ENCODE measurements around the gene RTN4RL1.

RTN4RL1 gene

DNA sequence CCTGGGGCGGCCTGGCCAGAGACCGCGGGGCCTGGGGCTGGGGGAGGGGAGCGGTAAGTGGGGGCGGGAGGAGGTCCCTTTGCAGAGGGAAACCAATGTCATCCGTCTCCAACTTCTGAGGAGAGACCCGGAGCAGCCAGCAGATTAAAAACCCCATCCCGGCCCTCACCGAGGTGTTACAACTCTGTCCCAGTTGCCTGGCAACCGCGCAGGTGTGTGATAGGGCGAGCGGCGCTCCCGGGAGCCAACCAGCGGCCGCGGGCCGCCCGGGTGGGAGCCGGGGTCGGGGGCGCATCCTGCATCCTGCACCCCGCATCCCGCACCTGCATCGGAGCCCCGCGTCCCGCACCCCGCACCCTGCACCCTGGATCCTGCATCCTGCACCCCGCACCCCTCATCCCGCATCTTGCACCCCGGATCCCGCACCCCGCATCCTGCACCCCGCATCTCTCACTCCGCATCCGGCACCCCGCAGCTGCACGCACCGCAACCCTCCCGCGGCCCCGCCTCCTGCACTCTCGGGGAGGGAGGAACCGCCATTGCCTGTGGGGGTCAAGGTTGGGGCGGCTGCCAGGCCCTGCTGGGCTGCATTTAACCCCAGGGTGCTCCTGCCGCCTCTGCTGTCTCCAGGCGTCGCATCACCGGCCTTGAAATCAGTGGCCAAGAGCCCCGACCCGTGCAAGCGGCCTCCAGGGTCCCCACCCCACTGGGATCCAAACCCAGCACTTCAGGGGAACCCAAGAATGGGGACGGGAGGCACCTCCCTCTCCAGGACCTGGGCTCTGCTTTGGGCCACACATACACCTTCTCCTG is 47.3 kb downstream of the RTN4RL1 start:
- no peak for DNase-seq (ENCODE audit: low spot score)

DNA sequence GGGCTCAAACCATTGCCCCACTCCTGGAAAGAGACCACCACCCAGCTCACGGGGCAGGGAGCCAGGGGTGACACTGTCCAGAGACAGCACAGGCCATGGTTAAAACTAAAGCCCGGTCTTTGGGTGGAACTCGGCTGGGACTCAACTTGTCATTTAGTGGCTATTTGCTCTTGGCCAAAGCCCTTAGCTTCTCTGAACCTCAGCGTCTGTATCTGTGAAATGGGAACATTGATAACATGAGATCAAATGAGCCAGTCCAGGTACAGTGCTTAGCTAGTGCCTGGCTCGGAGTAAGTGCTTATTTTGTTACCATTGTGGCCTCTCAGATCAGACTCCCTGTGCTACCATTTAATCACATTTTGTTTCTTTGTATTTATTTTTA is 48.5 kb downstream of the RTN4RL1 start:
- no peak for DNase-seq (ENCODE audit: low spot score)

DNA sequence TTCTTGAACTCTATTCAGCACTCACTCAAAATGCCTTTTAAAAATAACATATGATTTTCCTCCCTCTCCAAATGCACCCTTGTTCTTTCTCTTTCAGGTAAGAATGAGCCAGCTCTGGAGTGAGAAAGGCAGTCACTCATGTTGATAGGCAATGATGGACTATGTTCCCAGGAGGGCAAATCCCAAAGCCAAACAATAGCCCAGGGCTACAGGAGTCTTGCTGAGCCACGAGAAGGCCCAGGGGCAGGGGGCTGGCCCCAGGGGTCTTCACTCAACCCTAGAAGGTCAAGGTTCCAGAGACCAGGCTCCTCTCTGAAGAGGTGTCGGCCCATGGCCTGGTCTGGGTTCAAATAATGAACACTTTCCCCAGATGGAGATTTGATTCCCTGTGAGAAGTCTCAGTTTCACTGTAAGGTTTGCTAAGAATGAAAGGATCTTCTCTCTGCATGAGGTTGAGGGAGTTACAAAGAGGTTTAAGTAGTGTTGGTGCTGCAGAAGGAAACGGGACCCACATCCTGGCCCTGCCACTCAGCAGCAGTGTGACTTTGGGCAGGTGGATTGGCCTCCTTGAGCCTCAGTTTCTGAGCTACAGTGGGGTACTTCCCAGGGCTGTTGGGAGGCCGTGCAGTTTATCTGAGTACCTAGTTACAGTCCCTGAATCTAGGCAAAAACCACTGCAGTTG is 49.0 kb downstream of the RTN4RL1 start:
- DNase-seq (ENCODE audit: low spot score): no peak

DNA sequence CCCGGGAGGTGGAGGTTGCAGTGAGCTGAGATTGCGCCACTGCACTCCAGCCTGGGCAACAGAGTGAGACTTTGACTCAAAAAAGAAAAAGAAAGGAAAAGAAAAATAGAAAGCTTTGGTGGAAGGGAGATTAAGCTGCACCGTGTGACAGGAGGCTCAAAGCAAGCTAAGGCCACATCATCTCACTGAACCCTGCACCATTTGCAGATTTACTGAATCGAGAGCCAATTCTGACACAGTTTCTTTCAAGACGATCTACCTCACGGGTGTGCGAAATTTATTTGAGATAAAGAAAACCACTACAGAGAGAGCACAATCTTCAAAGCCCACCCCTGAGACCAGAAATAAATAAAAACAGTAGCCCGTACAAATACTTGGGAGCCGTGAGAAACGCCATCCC is 49.6 kb downstream of the RTN4RL1 start:
- no peak for DNase-seq (ENCODE audit: low spot score)

DNA sequence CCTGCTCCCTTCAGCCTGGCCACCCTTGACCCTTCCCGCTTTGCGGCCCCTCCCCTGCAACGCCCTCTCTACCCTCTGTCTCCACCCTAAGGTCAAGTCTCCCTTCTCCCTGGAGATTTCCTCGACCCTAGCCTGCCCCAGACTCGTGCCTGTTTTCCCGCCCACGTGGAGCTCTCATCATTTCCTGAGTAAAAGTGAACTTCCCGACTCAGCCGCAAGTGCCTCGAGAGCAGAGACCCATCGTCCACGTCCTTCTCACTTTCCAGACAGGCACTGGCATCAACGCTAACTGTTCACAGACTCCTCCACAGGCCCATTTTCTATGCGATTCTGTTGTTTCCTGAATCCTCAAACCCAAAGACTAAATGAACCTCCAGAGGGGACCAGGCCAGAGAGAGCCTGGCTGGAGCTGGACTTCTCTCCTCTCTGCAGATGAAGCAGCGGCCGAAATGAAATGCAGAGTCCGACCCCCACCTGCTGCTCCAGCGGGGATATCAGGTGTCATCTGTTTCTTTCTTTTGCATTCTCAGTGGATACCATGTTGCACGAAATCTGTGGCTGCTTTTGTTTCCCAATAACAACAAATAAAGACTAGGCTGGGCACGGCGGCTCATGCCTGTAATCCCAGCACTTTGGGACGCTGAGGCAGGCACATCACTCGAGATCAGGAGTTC is 52.5 kb downstream of the RTN4RL1 start:
- peak; percentile 63 for DNase-seq (ENCODE audit: low spot score)

DNA sequence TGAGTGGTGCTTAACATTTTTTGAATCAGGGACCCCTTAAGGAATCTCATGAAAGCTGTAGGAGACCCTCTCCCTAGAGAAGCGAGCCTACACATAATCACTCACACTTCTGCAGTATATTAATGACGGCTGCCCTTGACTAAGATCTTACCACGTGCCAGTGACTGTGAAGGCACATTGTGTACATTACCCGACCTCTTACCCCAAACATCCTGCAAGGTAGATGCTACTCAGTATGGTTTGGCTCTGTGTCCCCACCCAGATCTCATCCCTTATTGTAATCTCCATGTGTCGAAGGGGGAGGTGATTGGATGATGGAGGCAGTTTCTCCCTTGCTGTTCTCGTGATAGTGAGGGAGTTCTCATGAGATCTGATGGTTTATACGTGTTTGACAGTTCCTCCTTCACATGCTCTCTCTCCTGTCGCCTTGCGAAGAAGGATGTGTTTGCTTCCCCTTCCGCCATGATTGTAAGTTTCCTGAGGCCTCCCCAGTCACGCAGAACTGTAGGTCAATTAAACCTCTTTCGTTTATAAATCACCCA is 54.2 kb downstream of the RTN4RL1 start:
- no peak for DNase-seq (ENCODE audit: low spot score)

DNA sequence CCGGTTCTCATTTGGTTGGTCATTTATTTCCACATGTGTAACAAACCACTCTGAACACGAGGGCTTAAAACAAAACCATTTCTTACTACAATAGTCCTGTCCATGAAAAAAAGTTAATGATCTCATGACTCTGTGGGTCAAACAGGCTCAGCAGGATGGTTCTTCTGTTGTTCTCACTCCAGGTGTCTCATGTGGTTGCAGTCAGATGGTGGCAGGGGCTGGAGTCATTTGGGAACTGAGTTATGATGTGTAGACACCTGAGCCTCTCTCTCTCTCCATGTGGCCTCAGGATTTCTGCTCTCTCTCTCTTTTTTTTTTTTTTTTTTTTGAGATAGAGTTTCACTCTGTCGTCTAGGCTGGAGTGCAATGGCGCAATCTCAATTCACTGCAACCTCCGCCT is 55.4 kb downstream of the RTN4RL1 start:
- DNase-seq (ENCODE audit: low spot score): no peak

DNA sequence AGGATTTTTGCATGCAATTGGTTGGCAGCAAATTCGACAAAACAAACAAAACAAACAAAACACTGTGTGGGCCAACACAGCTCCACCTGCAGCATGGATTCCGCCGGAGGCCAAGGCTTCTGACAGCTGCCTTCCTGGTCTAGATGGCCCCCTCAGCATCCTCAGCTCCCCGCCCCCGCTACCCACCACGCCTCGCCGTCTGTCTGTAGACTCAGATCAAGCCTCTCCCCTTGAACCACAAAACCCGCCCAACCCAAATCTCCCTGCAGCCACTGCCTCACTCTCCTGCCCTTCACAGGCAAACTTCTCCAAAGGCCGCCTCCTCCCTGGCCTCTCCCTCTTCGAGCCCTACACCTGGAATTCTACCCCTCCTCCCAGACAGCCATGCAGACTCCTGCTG is 57.9 kb downstream of the RTN4RL1 start:
- no peak for DNase-seq (ENCODE audit: low spot score)

DNA sequence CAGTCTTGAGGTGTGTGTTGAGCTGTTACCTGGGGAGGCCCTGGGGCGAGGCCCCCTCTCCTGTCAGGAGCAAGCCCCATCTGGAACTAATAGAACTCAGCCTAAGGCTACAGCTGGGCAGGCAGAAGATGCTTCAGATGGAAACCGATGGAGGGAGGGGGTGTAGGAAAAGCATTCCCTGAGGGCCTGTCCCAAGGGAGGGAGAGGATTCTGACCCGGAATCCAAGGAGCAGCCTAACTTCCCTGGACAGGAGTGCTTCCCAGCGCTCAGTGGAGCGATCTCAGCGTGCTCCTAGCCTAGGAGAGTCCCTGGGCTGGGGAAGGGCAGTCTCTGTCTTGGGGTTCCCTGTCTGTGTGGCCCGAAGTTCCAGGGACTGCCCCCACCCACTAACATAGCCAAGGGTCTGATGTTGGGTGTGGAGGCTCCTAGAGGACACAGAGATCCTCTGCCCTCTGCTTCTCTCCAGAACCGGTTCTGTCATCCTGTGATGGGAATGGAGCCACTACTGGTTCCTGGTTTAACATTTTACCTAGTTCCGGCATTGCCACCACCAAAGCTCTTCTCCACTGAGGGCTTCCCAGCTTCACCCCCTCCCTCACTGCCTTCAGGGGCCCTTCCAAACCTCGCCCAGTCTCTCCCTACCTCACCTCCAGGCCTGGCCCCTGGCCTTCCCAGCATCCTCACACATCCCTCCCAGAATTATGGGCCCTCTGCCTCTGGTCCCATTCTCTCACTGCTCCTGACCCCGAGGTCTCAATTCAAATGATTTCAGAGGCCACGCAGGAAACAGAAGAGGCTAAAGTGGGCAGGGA is 58.7 kb downstream of the RTN4RL1 start:
- DNase-seq (ENCODE audit: low spot score): no peak

DNA sequence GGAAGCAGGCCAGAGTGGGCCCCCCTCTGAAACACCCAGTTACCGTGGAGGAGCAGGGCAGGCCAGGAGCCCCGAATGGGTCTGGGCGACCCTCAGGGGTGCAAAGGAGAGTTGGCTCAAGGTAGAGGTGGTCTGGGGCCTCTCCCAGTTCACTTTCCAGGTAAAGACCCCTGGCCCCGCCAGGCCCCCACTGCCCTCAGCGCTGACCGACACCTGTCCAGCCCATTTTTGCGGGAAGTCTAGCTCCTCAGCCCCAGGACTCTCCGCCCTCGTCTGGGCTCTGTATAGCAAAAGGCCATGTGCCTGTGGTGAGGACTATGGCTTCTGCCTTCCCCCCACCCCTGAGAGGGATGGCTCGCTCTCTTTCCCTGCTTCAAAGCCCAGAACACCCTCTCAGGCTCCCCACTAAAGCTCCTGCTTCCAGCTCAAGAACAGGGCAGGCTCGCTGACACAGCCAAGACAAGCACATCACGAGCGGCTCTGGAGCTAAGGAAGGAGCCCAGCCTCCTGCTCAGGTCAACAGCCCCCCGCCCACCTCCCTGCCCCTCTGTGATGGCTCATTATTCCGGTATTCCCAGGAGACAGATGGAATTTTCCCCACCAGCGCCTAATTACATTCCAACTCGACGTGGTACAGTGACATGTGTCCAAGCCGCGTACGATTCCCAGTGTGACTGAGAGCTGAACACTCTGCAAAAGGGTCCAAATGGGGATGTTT is 59.4 kb downstream of the RTN4RL1 start:
- DNase-seq (ENCODE audit: low spot score): peak; percentile 59

DNA sequence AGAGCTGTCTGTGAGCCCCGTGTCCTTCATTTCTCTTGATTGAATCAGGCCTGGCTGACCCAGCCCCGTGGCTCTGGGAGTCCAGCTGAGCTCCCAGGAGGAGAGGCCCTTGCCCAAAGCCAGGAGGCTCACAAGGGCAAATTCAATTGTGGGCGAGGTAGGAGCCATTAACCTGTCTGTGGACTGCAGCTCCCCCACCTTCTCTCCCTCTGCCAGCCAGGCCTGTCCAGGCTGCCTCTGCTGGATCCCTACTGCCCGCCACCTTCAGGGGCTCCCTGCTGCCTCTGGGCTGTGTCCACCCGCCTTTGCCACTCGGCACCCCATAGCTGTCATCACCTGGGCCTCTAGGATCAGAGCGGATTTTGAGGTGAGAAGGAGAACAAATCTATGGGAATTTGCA is 61.9 kb downstream of the RTN4RL1 start:
- no peak for DNase-seq (ENCODE audit: low spot score)

DNA sequence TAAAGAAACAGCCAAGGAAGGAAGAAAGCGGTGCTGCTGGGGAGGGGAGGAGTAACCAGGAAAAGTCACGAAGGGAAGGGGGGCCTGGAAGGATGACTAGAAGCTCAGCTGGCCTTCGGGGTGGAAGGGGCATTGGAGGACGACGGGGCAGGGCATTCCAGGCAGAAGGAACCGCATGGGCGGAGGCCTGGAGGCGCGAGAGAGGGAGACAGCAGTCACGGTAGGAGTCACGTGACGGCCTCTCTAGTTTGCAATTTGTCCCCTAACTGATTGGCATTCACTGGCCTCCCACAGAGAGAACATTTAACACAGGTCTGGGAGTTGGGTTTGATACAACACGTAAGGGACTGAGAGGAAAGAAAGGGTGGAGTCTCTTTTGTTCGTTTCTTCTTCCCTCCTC is 63.9 kb downstream of the RTN4RL1 start:
- DNase-seq (ENCODE audit: low spot score): no peak

DNA sequence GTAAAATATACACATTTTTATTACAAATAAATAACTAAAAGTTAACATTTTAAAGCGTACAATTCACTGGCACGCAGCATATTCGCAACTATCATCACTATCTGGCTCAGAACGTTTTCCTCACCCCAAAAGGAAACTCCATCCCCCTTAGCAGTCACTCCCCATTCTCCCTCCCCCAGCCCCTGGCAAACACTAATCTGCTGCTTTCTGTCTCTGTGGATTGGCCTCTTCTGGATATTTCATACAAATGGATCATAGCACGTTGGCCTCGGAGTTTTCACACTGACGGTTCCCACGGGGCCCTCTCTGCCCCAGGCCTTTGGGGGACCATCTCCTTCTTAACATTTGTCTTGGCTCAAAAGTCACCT is 64.6 kb downstream of the RTN4RL1 start:
- no peak for DNase-seq (ENCODE audit: low spot score)

DNA sequence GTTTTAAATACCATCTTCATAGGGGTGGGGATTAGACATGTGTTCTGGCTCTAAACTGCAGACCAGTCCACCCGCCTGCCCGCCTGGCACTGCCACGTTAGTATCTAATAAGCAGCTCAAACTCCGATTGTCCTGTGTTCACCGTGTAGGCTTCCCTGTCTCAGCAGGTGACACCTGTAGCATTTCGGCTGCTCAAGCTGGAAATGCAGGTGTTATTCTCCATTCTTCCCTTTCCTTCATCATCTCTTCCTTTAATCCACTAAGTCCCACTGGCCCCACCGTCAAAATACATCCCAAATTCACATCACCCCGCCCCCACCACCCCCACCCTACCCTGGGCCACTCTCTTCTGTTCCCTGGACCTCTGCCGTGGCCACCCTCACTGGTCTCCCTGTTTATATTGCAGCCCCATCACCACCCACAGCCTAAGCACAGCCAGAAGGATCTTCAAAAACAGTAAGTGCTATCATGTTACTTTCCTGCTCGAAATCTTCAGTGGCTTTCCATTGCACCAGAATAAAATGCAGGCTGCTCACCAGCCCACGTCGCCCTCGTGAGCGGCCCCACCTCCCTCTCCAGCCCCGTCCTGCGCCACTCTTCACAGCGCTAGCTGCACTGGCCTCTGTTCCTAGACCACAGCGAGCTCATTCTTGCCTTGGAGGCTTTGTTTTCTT is 65.1 kb downstream of the RTN4RL1 start:
- DNase-seq (ENCODE audit: low spot score): no peak

DNA sequence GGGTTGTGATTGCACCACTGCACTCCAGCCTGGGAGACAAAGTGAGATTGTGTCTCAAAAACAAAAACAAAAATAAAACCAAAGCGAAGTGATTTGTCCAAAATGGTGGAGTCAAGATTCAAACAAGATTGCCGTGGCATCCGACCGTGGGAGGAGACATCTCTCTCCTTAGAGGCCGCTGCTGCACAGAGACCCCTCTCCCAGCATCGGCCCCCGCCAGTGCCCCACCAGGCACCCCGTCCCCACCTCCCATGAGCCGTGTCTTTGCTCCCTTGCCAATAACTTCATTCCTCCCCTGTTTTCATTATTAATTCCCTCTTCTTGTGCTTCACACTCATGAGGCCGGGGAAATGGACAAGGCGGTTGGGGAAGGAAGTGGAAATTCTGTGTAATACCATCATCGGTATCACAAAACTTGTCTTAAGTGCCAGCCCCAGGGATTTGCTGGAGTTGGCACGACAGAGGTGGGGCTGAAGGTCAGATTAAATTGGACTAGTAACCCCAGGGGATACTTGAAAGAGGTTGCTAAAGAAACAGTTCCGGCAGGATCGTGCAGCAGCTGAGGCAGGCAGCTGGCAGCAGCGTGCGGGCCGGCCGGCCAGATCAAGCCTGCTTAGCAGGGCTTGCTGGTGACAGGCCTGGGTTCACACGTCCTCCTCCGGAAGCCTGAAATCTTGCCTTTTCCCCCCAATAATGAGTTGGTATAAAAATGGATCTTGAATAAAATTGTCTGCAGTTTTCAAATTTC is 66.8 kb downstream of the RTN4RL1 start:
- no peak for DNase-seq (ENCODE audit: low spot score)

DNA sequence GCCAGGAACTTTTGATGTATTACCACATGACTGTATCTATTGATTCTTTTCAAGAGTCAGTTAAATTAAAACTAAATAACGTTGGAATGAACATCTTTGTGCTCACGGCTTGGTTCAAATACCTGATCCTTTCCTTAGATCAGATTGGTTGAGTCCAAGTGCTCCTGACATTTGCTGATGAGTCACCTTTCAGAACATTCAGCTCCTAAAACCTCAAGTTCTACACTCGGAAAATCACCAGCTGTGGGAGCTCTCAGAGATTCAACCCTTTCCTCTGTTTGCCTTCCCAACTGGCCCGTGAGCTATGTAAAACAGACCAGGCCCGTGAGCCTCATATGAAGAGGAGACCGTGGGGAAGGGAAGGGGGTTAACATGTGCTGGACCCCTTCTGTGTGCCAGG is 68.1 kb downstream of the RTN4RL1 start:
- no peak for DNase-seq (ENCODE audit: low spot score)

DNA sequence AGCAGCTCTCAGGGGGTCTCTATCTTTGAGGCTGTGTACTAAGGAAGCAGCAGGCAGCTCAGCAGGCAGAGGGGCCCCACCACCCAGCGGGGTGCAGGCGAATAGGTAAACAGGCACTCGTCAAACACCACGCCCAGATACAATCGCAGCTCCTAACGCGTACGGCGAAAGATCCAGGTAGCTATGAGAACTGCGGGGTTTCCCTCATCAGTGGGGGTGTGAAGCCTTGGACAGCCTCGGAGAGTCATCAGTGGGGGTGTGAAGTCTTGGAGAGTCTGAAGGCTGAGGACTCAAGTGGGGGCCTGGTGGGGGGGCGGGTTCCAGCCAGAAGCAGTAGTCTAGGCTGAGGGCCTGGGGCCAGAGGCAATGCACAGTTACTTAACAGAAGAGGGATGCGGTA is 69.0 kb downstream of the RTN4RL1 start:
- no peak for DNase-seq (ENCODE audit: low spot score)

DNA sequence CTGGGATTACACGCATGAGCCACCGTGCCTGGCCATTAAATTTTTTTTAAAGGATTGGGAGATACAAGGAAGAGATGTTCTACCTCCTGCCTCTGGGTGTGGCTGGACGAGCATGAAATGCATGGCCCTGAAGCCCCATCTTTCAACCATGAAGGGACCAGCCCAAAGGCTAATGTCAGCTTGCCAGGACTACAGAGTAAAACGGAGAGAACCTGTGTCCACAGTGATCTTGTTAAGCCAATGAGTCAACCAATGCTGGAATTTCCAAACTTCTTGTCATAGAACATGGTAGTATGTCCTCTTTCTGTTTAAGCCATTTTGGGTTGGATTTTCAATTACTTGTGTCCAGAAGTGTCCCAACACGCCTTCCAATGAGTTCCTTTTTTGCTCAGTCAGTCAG is 71.3 kb downstream of the RTN4RL1 start:
- no peak for DNase-seq (ENCODE audit: low spot score)

DNA sequence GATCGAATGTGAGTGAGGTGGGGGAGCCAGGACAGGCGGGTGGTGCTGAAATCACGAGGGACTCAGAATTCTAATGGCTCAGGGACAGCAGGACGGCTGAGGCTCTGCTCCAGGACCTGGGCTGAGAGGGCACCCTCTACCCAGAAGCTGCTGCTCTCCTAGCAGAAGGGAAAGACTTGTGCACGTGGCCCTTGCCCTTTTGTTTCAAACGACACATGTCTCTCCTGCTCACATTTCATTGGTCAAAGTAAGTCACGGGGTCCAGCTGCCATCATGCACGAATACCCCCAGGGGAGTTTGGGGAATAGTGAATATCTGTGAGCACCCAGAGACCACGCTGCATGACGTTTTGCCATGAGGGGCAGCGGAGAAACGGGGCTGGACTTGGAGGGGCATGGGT is 73.2 kb downstream of the RTN4RL1 start:
- no peak for DNase-seq (ENCODE audit: low spot score)

DNA sequence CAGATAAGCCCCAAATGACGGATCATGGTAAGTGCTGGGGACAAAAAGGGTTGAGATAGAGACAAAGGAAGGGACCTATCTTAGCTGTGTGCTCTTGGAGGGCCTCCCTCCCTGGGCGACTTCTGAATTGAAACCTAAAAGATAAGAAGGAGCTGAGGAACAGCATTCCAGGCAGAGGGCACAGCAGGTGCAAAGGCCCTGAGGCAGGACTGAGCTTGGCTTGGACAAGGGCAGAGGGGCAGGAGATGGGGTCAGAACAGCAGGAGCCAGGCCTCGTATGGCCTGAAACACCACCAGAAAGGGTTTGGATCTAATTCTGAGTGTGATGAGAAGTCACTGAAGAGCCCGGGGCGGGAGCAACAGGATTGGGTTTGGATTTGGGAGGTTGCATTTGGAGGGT is 75.4 kb downstream of the RTN4RL1 start:
- DNase-seq (ENCODE audit: low spot score): no peak
